ENCODE measurements around the gene LBH. TPM values are rescaled to one million over a fixed set of nuclear protein-coding genes. Genes with fewer than 3 reads are reported as not detected.

LBH gene
- total and polyA plus RNA-seq, 2 of the 13 experiments (the other 11 are each of a cell fraction or from before 2014, with no cell fraction given): 0.09 to 0.25 TPM

- ChIA-PET CTCF (ENCODE audit: low intra/inter-chr PET ratio, low total read pairs) (no interaction called here), POLR2A (no interaction called here)
- Histone ChIP-seq H3K4me1 (ENCODE audit: insufficient read depth, low read length) (no peaks in the 10 kb centered on the region), H3K79me2 (ENCODE audit: insufficient read depth, low read length) (no peaks in the 10 kb centered on the region), H3K9me3 (ENCODE audit: low read length) (no peaks in the 10 kb centered on the region), H3K4me3 (replicated peaks in 1 of 3; ENCODE audit: insufficient read depth in 1 of 3, low read depth in 2 of 3, low read length in 3 of 3) (no peak overlapping the region), H3K9ac (ENCODE audit: insufficient read depth, low read depth, low read length) (no peak overlapping the region), H3K27me3 (ENCODE audit: control insufficient read depth in 1 of 2, insufficient read depth in 2 of 2, low read length in 2 of 2) (peaks cover 0 to 29% of the 10 kb centered on the region in 2 experiments; a peak in 2 of 5 replicates), H3K27ac (ENCODE audit: extremely low read length, insufficient read depth, low read length) (no peak overlapping the region), H2AFZ (ENCODE audit: low read length) (no peak overlapping the region), H4K20me1 (ENCODE audit: insufficient read depth, low read length) (no peaks in the 10 kb centered on the region), H3K36me3 (replicated peaks in 1 of 2; ENCODE audit: control insufficient read depth in 1 of 2, insufficient read depth in 2 of 2, low read length in 2 of 2) (no peaks in the 10 kb centered on the region), H3K4me2 (ENCODE audit: low read depth, low read length) (no peak overlapping the region)
- in situ Hi-C loops (cut with HindIII; ENCODE audit: extremely low pct_ligation_motif_present, low pct_unique_long_range_greater_than_20kb): no loop called here
- 19% methylated on average over 4 of the region's 4 CpGs for WGBS (ENCODE audit: low lambda C conversion rate)
- no TSS peak for BruUV-seq (replicated peaks)
- FAIRE-seq (no peak), DNase-seq (ENCODE audit: low spot score) (no peak), ATAC-seq (no peak)
- intact Hi-C loops (cut with micrococcal nuclease; ENCODE audit: unreplicated experiment): no loop called here
- TF ChIP-seq ZNF496 (CRISPR knock-in tag; IDR thresholded peaks at IDR 0.05; ENCODE audit: insufficient replicate concordance): no peak
- TF ChIP-seq ZNF615 (CRISPR knock-in tag; IDR thresholded peaks at IDR 0.05; ENCODE audit: borderline replicate concordance): no peak
Measured at GRCh38 chr2:30265052-30266015, 34.0 kb downstream of the LBH start.

GRCh38 chr2:30266051-30266621, 34.8 kb downstream of the LBH start:
- WGBS (ENCODE audit: low lambda C conversion rate): 25% methylated on average over 7 of the region's 7 CpGs
- Histone ChIP-seq H3K27ac (ENCODE audit: extremely low read length, insufficient read depth, low read length) (no peak overlapping the region), H3K27me3 (ENCODE audit: control insufficient read depth in 1 of 2, insufficient read depth in 2 of 2, low read length in 2 of 2) (peaks cover 0 to 23% of the 10 kb centered on the region in 2 experiments; a peak in 2 of 5 replicates), H3K36me3 (replicated peaks in 1 of 2; ENCODE audit: control insufficient read depth in 1 of 2, insufficient read depth in 2 of 2, low read length in 2 of 2) (no peaks in the 10 kb centered on the region), H4K20me1 (ENCODE audit: insufficient read depth, low read length) (no peaks in the 10 kb centered on the region), H3K9ac (ENCODE audit: insufficient read depth, low read depth, low read length) (no peak overlapping the region), H3K79me2 (ENCODE audit: insufficient read depth, low read length) (no peaks in the 10 kb centered on the region), H3K4me1 (ENCODE audit: insufficient read depth, low read length) (no peaks in the 10 kb centered on the region), H2AFZ (ENCODE audit: low read length) (no peak overlapping the region), H3K4me2 (ENCODE audit: low read depth, low read length) (no peak overlapping the region), H3K9me3 (ENCODE audit: low read length) (no peaks in the 10 kb centered on the region), H3K4me3 (replicated peaks in 1 of 3; ENCODE audit: insufficient read depth in 1 of 3, low read depth in 2 of 3, low read length in 3 of 3) (no peak overlapping the region)
- TF ChIP-seq ZFP90 (CRISPR knock-in tag; IDR thresholded peaks at IDR 0.05; ENCODE audit: borderline replicate concordance) (no peak), MTF2 (CRISPR knock-in tag; IDR thresholded peaks at IDR 0.05; ENCODE audit: borderline replicate concordance) (no peak), SMAD1 (CRISPR knock-in tag; IDR thresholded peaks at IDR 0.05; ENCODE audit: borderline replicate concordance, low read depth) (no peak), CC2D1A (CRISPR knock-in tag; IDR thresholded peaks at IDR 0.05) (no peak)
- ChIA-PET CTCF (ENCODE audit: low intra/inter-chr PET ratio, low total read pairs) (no interaction called here), POLR2A (no interaction called here)
- DNase-seq (ENCODE audit: low spot score) (no peak), ATAC-seq (no peak), FAIRE-seq (no peak)
- in situ Hi-C loops (cut with HindIII; ENCODE audit: extremely low pct_ligation_motif_present, low pct_unique_long_range_greater_than_20kb) (no loop called here), intact Hi-C loops (cut with micrococcal nuclease; ENCODE audit: unreplicated experiment) (no loop called here)
- no TSS peak for BruUV-seq (replicated peaks)
